Measurements from ENCODE around the gene PDGFC.
"Not testable (repeated sequence)": the region's sequence is repeated elsewhere in the genome, so short reads cannot be mapped to it uniquely, and the experiment has no call there.

The PDGFC gene

DNA sequence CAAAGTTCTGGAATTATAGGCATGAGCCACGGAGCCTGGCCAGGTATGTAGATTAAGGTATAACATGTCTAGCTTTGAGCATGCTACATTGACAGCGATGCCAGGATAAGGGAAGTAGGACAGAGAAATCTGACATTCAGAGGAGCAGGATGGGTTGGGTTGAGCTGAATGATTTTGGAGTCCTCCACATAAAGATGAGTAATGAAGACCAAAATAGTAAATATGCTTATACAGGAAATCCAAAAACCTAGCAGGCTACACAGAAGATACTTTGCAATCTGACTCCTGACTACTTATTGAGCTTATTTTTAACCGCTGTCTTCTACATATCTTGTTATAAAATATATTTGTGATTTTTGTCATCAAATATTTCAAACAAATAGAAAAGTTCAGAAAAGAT is 69.7 kb downstream of the PDGFC start:
- DNase-seq (ENCODE audit: low spot score), result no peak

DNA sequence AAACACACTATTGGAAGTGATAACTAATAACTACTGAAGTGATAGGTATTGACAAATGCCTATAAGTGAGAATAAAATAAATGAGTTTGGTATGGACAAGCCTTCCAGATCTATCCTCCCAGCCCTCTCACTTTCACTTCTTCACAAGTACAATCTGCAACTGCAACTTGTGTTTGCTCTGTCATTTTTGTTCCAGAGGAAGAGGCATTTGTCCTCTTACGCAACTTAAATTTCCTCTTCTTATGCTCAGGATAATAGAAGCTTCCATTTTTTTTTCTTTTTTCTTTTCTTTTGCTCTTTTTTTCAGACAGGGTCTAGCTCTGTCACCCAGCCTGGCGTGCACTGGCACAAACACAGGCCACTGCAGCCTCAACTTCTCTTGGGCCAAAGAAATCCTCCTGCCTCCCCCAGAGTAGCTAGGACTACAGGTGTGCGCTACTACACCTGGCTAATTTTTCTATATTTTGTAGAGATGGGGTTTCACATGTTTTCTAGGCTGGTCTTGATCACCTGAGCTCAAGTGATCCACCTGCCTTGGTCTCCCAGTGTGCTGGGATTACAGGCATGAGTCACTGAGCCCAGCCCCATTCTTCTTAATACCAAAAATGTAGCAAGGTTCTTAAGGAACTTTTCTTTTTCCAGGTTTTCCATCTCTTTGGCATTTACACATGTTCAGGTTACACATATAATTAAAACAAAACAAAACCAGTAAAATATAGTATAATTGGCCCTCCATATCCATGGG is 73.1 kb downstream of the PDGFC start:
- DNase-seq (ENCODE audit: low spot score), result no peak

DNA sequence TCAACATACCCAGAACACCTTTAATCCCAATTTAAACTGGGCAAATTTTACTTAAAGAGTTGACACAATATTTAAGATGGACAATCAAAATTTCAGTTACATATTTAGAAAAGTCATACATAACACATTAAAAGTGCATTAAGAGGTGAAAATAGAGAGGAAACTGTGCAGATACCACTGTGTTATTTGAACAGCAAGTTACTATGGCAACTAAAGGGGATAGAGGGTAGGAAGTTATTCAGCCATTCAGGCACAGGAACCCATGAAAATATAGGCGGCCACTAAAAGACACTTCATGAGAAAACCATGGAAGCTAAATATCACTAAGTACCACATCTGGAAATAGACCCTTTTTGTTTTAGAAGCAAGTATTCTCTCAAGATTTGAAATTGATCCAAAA is 75.1 kb downstream of the PDGFC start:
- no peak for DNase-seq (ENCODE audit: low spot score)

DNA sequence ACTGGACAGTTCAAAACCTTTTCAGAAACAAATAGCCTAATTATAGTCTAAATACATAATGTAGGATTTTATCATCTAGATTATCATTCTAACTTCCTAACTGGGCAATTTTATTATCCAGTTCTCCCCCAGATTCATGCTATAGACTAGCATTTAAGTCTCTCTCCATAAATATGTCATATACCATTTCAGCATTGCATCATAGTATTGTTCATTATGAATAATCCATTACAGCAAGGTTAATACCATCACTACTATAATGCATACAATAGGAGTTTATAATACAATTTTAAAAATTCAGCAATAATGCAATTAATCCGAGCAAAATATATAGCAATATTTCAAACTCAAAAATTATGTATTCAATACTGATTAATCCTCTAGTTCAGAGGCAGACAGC is 77.4 kb downstream of the PDGFC start:
- no peak for DNase-seq (ENCODE audit: low spot score)

DNA sequence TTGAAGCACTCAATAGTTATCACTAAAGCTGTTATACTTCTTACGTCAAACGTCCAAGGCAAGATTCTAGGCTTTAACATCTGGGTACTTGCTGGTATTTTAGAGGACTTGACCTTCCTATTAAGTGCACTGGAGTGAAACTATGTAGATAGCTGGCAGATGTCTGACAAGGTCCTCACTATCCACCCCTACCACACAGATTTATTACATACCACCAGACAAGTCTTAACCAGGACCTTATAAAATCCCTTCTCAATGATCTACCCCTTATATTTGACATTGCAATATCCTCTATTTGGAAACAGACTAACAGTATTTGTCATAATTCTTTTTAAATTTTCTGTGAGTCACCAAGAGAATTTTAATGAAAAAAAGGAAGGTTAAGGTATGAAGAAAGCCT is 78.8 kb downstream of the PDGFC start:
- DNase-seq (ENCODE audit: low spot score), result no peak

DNA sequence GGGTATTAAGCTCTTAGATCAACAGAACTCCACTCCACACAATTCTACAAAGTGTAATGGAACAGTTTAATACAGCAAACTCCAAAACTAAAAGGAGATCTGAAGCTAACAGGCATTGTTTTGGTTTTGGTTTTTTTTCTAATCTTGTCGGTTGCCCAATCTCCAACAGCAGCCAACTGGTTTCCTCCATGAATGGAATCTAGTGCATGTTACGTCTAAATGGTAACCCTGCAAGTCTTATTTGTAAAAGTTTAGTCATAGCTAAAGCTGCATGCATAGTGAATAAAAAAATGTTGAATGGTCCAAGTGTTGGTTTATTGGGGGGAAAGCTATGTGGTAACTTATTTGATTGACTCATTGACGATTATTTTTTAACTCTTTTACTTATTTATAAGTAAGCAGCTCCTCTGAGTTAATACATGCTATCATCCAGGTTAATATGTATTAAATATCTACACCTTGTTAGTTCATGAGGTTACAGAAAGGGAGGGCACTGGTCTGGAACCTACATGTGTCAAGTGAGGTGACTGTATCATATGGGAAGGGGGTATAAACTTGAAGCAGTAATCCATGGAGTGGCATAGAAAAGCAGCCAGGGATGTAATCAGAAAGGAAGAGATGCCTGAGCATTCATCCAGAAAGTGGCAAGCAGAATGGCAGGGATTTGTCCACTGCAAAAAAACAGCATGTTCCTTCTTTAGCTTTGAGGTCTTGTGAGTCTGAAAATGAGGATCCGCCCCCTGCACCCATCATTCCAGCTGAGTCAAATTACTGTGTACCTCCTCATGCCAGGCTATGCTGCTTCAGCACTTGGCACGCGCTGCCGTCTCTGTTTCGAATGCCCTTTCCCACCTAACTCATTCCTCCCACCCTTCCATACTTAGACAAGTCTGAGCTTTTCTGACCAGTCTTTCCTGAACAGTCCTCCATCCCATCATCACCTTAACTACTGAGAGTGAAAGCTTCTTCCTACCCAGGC is 81.7 kb downstream of the PDGFC start:
- no peak for DNase-seq (ENCODE audit: low spot score)

DNA sequence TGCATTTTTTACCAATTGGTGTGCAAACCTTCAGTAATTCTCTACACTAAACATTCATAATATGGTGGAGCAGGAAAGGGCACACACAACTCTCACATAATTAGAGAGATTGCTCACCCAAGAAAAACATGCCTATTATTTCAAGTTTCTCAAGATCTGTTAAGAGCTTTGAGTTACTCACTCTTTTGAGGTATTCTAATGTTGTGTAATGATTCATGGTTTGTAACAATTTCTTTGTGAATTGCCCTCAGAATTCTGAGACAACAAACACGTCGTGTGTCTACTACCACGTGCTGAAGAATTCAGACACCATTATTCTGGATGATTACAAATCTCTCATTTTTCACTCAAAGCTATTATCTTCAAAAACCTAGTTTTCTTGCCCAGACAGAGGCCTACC is 82.8 kb downstream of the PDGFC start:
- DNase-seq (ENCODE audit: low spot score), result no peak

DNA sequence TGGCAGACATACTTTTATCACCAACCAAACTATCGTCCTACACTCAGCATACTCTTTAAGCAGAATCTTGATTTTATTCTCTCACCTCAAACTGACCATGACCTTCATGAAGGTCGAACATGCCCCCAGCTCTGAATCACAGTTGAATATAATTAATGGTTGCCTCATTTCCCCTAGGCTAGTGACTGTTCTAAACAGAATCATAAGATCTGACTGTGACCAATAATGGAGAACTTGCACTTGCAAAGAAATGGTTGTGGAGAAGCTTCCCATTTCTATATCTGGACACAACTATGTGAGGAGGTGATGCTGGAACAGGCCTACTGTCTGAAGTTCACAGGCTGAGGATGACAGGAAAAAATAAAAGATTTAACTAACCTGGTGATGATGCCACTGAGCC is 85.1 kb downstream of the PDGFC start:
- DNase-seq (ENCODE audit: low spot score), result no peak

DNA sequence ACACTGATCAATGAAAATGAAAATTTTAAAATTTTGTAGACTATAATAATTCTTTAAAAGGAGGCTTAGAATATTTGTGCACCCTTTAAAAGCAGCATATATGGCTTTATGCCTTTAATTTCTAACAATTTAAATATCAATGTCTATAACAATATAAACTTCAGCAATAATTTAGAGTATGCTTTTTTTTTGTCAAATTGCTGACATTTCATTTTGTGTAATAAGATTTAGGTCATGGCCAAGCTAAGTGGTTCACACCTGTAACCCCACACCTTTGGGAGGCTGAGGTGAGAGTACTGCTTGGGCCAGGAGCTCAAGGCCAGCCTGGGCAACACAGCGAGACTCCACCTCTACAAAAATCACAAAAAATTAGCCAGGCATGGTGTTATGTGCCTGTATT is 86.2 kb downstream of the PDGFC start:
- DNase-seq (ENCODE audit: low spot score), result no peak

DNA sequence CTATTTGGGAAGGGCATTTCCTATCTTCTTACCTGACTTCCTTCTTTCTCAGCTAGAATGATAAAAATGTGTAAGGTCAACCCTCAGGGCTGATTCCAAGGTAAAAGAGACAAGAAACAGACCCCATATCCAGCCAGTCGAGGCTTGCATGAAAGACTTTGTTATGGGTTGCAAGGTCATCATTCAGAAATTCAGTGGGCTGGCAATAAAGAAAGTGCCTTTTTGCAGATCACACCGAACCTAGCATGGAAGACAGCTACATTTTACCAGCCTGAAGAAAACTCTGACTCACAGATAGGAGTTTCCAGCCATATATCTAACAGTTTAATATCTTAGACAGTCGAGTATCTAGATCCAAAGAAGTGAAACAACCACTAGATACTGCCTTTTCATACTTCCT is 87.4 kb downstream of the PDGFC start:
- DNase-seq (ENCODE audit: low spot score), result no peak

DNA sequence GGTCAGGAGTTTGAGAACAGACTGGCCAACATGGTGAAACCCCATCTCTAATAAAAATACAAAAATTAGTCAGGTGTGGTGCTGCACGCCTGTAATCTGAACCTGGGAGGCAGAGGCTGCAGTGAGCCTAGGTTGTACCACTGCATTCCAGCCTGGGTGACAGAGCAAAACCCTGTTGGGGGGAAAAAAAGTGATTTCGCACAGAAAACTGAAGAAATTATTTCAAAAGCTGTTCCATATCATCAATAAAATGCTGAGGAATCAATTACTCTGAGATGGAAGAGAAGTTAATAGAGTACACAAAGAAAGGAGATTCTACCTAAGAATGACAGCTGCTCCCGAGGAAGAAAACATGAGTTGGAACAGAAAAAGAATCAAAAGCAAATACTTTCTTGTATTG is 95.9 kb downstream of the PDGFC start:
- no peak for DNase-seq (ENCODE audit: low spot score)

DNA sequence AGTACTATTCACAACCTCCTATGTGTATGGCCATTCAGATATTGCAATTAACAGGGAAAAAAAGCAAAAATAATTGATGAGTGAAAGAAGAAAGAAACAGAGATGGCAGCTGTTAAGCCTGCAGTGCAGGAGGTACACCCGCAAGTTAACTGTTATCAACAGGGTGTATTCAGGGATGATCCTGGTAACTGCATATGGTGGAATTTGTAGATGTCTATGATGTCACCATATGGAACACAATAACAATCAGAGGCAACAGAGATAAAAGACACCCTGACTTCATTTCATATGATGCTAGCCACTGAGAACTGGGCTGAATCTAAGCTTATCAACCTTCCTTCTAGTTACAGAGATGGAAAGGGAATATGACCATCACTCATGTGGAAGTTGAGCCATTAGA is 96.5 kb downstream of the PDGFC start:
- DNase-seq (ENCODE audit: low spot score), result no peak

DNA sequence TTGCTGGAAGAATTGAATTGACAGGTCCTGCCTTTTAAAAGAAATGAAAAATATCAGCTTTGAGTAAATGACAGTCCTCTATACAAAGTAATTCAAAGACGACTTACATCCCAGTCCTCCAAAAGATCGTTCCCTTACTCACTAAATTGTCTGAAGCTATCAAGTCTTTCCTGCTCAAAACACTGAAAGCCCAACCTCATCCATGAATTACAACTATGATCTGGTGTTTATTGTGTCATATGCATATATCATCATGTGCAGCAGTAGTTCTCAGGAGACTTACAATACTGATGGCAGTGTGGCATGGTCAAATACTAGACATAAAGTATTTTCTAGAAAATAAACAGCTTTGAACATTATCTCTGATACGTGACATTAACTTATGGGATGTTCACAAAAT is 97.8 kb downstream of the PDGFC start:
- DNase-seq (ENCODE audit: low spot score), result no peak

DNA sequence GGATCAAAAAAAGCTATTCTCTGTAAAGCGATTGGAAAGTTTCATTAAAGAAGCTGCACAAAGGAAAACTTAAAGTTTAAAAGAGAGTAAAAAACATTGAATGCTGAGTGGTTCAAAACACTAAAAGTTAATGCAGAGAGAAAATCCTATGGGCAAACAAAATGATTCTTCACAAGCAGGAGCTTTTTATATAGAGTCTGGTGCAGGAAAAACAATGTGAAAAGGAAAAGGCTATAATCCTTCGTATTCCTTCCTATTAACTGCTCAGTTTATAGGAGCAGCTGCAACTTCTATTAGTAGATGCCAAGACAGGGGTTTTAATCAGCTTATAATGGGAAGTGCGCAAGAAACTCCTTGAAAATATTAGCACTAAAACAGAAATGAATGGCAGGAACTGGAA is 100.7 kb downstream of the PDGFC start:
- no peak for DNase-seq (ENCODE audit: low spot score)

DNA sequence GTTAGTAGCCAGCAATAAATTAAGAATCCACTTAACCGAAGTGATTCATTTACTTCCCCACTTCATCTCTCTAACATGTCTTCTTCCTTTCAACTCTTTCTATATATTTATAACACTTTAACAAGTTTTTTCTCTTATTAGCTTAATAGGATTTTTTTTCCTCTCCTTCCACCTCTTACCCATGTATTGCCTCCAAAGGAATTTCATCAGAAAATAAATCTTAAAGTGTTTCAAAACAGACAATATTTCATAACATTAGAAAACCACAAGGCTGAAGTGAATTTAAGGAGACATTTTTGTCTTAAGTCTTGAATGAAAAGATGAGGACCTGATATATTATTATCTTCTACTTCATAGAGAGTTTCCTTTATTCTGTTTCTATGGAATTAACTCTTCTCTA is 101.5 kb downstream of the PDGFC start:
- DNase-seq (ENCODE audit: low spot score), result no peak

DNA sequence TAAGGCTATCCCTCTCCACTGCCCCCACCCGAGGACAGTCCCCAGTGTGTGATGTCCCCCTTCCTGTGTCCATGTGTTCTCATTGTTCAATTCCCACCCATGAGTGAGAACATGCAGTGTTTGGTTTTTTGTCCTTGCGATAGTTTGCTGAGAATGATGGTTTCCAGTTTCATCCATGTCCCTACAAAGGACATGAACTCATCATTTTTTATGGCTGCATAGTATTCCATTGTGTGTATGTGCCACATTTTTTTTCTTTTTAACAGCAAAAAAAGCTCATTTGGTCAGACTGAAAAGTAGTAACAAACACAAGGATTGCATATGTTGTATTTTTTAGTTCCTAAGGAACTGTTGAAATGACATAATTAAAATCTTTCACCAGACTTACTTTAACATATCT is 105.5 kb downstream of the PDGFC start:
- not testable (repeated sequence) for DNase-seq (ENCODE audit: low spot score)

DNA sequence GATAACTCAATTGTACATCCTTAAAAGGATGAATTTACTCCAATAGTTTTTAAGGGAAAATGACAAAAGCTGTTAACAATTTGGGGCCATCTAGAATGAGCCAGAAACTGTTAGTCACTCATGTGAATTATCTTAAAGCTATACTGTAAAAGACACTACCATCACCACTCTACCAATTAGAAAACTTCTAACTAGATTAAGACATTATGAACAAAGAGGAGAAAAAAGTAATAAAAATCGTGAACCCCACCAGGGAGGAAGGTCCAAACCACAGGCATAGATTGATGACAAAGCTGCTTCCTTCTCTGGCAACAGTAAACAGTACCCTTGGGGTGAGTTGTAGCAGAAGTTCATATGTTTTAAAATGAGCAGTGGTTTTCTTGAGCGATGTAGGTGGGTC is 106.1 kb downstream of the PDGFC start:
- DNase-seq (ENCODE audit: low spot score), result no peak

DNA sequence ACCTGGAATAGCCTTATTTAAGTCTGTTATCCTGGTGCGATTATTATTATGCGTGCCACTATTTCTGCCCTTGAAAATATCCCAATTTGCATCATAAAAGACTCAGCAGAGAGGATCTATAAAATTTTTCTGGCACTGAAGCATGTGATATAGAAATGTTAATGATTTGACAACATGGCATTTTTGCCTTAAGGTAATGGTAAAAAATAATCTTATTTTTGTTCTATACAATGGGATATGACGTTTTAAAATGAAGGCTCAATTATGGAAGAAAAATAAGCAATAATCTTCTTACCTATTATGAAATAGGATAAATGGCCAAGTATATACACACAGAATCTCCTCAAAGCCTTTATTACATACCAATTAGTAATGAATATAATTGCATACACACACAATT is 113.5 kb downstream of the PDGFC start:
- DNase-seq (ENCODE audit: low spot score), result no peak

DNA sequence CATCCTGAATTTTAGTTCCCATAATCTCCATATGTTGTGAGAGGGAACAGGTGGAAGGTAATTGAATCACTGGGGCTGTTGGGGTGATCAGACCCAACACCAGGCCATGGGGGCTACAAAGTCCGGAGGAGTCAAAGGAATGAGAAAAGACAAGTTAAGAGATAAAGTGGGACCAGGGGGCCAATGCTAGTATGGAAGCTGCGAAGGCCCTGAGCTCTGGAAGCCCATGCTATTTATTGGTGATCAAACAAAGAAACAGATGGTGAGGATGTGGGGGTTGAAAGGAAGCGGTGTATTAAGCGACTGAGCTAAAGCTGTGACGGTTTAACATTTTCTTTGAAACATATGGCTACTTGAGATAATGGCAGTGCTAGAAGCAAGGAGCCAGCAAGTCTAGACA is 132.8 kb downstream of the PDGFC start:
- no peak for DNase-seq (ENCODE audit: low spot score)

DNA sequence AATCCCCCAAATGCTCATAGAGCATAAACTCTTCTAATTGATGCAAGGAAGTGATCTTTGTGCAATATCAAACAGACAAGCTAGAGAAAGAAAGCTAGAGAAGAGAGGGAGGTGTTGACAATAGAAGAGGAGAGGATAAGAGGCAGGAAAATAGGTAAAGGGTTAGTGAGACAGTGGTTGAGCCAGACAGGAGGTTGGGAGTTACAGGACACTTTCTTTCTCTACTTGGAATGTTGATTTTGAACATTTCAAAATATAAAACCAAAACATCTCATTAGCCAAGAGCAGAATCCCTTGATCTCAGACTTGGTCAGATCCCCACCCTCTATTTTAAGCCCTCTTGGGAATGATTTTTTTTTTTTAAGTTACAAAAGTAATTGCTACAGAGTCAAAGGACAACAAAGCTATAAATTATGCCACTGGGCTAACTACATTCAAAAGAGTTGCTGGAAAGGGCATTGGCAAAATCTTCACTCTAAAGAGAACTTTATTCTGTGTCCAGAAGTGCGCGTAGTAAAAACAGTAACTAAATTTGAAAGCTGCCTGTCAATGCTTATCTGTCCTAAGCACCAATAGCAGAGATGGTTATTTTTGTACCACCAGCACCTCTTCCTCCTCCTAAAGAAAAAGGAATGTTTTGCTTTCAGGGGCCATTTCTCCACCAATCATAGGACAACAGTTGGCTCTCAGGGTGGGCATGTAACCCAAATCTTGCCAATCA is 133.8 kb downstream of the PDGFC start:
- DNase-seq (ENCODE audit: low spot score), result no peak

DNA sequence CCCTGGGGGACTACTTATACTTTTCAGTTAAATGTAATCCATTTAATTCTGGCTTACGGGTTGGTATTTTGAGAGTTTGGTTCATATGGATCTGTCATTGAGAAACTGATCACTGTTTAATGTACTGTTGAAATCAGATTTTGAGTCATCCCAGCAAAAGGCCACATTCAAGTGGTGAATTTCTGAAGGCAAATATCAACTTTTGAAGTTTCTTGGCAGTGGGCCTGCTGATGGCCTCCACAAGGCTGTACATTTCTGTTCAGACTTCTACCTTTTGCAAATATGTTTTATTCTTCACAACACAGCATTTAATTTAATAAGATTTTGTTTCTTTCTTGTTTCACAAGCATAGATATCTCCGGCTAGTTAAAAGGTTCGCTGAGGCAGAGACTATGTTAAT is 138.7 kb downstream of the PDGFC start:
- DNase-seq (ENCODE audit: low spot score), result no peak

DNA sequence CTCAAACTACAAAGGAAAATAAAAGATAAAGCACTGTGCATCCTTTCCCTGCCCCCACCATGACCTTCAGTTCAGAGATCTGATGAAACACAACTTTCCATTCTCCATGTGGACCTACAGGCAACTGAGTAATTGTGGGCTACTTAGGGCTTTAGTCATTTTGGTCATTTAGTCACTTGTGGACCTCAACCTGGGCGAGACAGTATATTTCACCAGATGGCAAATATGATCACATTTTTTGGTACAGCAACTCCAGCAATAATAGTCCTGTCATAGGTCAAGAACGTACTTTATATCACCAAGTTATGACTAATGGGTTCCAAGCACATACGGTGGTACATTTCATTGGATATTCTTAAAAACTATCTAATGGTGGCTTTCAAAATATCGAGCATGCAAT is 141.2 kb downstream of the PDGFC start:
- DNase-seq (ENCODE audit: low spot score), result no peak

All from HuH-7.5 (cell line).